NCI-H82 treated with DMSO at 0.1 percent for 48 hours (cell line): ENCODE results near the gene ATP13A1.
"Not testable (repeated sequence)": the region's sequence is repeated elsewhere in the genome, so short reads cannot be mapped to it uniquely, and the experiment has no call there.

ENCODE experiments used
- DNase-seq: peaks from one replicate; lab custom pipeline; 2025; ENCODE audit not compliant: unreplicated experiment; lab: John Stamatoyannopoulos, UW

The ATP13A1 gene

GRCh38 chr19:19624032-19624570 lies 39.4 kb downstream of the ATP13A1 start:
- DNase-seq: no peak

- no peak for DNase-seq
Measured at GRCh38 chr19:19623383-19623782, 40.1 kb downstream of the ATP13A1 start.

DNA sequence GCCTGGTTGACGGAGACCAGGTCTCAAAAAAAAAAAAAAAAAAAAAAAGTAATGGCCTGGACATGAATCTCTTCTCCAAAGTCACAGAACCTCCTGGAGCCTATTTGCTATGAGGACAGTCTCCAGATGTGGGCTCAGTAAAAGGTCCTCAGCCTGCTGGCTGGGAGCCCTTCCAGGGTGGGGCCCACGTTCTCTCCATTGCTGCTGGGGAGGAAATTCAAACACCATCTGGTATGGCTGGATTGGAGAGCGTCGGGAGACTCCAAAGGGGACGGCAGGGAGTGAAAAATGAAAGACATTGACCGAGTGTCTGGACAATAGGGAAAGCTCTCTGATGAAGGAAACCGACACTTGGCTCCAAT lies 43.6 kb downstream of the ATP13A1 start:
- no peak for DNase-seq

GRCh38 chr19:19619181-19619848 lies 44.2 kb downstream of the ATP13A1 start:
- DNase-seq: no peak

GRCh38 chr19:19618219-19619051 lies 45.0 kb downstream of the ATP13A1 start, which contains the start of gene PBX4:
TSS of gene PBX4 (minus strand) at chr19:19618687. CDS start at chr19:19618629, 58 bp downstream.
- peak; percentile 98 for DNase-seq

GRCh38 chr19:19615086-19615485 lies 48.4 kb downstream of the ATP13A1 start:
- no peak for DNase-seq

- DNase-seq: no peak
Measured at GRCh38 chr19:19613506-19613905, 50.0 kb downstream of the ATP13A1 start.

DNA sequence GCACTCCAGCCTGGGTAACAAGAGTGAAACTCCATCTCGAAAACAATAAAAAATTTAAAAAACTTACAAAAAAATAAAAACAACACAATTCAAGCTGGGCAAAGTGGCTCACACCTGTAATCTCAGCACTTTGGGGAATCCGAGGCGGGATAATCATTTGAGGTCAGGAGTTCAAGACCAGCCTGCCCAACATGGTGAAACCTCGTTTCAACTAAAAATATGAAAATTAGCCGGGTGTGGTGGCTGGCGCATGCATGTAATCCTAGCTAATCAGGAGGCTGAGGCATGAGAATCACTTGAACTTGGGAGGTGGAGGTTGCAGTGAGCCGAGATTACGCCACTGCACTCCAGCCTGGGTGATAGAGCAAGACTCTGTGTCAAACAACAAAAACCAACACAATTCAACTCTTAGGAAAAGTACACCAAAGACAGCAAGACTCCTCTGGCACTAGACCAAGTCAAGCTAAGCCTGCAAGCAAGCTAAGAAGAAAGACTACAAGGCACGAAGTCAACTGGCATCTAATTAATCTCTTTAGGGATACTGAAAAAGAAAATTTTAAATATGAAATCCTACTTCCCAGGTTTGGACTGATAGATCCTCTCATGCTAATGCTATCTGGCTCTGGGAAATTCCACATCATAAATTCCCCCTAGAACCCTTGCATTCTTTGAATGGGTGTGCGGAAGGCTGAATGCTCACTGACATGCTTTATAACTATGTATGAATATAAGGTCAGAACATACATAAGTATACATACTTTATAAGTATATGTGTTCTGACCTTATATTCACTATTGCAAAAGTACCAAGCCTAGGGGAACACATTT lies 52.9 kb downstream of the ATP13A1 start:
- DNase-seq: no peak

DNA sequence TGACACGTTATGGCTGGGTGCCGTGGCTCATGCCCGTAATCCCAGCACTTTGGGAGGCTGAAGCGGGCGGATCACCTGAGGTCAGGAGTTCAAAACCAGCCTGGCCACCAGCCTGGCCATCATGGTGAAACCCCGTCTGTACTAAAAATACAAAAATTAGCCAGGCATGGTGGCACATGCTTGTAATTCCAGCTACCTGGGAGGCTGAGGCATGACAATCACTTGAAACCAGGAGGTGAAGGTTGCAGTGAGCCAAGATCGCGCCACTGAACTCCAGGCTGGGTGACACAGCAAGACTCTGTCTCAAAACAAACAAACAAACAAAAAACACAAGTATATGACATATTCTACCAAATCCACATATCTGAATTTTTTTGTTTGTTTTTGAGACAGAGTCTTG lies 56.8 kb downstream of the ATP13A1 start:
- not testable (repeated sequence) for DNase-seq

DNA sequence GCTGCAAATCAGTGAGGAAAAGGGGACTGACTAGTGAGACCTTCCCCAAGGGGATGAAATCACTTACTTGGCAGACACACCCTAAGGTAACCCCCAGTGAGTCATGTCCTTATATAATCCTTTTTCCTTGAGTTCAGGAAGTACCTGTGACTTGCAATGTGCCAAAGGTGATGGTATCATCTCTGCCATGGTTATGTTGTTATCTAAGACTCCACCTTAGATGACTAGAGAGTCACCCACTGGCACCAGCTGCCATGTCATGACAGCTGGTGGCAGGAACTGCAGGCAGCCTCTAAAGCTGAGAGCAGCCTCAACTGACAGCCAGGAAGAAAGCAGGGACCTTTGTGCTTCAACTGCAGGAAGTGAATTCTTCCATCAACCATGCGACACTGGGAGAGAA lies 57.5 kb downstream of the ATP13A1 start:
- no peak for DNase-seq

DNA sequence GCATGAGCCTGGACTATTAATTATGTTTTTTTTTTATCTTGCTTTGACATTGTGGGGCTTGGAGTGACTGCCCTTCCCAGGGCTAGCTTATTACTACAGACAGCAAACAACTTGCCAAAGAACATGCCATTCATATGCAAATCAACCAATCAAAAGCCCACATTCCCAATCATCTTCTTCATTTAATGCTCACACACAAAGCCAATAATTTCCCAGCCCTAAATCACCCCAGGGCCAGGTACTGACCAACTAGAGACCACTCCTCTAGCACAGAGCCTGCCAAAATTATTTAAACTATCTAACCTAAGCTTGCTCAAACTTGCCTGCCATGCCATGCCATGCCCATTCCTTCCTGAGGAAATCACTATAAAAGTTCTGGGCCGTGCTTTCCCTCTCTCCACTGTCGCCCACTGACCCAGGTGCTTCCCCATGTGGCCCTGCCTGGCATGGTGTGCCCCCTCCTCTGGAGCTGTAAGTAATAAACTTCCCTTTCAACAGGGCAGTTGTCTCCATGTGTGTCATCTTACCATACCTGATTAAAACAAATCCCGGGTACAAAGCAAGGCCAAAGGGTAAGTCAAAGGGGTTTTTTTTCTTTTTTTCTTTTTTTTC lies 60.7 kb downstream of the ATP13A1 start:
- DNase-seq: no peak

DNA sequence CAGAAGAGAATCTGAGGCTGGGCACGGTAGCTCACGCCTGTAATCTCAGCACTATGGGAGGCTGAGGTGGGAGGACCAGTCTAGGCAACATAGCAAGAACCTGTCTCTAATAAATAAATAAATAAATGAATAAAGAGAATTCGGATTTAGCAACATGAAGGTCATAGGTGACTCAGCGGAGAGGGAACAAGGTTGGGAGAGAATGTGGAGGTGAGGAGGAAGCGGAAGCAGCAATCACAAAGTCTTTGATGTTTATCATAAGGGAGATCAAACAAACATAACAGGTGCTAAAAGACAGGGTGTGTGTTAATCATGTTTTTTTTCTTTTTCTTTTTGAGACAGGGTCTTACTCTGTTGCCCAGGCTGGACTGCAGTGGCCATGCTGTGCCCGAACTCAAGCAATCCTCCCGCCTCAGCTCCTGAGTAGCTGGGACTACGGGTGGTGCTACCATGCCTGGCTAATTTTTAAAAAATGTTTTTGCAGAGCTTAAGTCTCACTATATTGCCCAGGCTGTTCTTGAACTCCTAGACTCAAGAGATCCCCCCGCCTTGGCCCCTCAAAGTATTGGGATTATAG lies 61.3 kb downstream of the ATP13A1 start:
- DNase-seq: no peak

DNA sequence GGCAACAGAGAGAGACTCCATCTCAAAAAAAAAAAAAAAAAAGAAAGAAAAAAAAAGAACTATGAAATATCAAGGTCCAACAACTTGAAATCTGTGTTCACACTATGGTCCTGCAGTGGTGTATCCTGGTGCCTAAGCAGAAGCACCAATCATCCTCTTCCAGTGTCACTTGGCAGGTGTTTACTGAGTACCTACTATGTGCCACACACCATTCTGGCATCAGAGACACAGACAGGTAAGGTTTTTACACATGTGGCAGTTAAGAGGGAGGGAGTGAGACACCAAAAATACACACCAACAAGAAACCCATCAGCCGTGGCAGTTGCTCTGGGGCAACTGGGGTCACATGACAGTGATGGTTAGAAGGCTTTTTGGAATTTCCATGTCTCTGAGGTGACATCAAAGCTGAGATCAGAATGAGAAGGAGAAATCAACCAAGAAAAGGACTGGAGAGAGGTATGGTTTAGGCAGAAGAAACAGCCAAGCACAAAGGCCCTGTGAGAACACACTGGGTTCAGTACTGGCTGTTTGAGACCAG lies 62.6 kb downstream of the ATP13A1 start:
- DNase-seq: no peak

DNA sequence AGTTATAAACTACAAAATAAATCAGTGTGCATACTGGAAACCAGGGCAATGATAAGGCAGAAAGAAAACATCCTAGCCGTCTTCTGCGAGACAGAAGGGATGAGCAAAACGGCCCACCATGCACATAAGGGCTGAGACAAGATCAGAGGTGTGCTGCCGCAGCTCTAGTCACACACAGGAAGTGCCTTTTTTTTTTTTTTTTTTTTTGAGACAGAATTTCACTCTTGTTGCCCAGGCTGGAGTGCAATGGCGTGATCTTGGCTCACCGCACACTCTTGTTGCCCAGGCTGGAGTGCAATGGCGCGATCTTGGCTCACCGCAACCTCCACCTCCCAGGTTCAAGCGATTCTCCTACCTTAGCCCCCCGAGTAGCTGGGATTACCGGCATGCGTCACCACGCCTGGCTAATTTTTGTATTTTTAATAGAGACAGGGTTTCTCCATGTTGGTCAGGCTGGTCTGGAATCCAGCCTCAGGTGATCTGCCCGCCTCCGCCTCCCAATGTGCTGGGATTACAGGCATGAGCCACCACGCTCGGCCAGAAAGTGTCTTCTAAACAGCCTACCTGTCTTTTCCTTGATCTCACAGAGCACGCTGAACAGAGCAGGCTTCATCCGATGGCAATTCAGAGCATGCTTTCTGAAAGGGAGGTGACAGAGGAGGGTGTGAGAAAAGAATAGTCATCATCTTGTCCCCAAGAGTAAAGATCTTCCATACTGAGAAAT lies 64.6 kb downstream of the ATP13A1 start:
- not testable (repeated sequence) for DNase-seq

DNA sequence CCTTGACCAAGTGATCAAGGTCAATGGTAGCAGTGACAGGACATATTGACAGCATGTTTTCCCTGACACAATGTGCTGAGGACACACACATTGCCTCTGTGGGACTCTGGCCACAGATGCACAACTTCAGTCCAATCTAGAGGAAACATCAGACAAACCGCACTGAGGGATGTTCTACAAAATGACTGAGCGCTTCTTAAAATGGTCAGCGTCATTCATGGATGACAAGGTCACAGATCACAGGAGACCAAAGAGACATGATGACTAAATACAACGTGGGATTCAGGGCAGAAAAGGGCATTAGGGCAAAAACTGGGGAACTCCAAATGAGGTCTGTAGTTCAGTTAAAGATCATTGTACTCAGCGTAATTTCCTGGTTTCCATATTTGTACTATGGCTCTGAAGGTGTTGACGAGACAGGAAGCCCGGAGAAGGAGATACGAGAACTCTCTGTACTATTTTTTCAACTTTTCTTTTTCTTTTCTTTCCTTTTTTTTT lies 65.6 kb downstream of the ATP13A1 start:
- no peak for DNase-seq
